ENCODE measurements around the gene CCIN.
"Not testable (repeated sequence)": the region's sequence is repeated elsewhere in the genome, so short reads cannot be mapped to it uniquely, and the experiment has no call there.

Gene CCIN

DNA sequence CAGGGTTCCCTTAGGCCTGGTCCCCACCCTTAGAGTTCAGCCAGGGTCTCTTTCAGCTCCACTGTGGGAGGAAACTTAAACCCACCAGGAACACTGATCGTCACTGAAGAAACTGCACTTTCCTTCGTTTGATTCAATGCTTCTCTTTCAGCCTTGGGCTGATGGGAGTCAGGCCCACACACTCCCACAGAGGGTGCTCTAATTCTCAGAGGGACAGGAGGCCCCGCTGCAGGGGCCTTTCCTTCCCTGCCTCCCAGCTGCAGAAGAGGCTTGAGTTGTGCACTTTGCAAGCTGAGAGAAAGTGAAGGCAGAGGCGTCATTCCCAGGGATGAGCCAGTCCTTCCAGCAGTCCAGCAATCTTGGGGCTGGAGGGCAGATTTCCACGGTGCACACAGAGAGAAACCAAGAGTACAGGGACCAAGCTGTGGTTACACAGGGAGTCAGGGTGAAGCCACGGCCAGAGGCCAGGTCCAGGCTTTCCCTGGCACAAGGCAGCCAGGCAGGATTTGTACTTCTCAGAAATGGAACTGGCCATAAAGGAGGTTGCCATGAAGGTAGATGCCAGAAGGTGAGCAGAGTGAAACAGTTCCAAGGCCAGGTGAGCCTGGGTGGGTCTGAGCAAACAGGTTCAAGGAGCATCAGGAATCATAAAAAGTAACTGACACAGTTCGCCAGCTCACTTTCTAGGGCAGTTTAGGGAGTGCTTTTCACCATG, 43.0 kb upstream of the CCIN start:
- POLR2A ChIA-PET: no interaction called here
- CTCF ChIA-PET: interaction anchor here (1.6 kb wide), 1 partner anchor 21 kb away, joined by 5 read pairs; no protein-coding TSS in a partner anchor
- TF ChIP-seq, protein P1, sequence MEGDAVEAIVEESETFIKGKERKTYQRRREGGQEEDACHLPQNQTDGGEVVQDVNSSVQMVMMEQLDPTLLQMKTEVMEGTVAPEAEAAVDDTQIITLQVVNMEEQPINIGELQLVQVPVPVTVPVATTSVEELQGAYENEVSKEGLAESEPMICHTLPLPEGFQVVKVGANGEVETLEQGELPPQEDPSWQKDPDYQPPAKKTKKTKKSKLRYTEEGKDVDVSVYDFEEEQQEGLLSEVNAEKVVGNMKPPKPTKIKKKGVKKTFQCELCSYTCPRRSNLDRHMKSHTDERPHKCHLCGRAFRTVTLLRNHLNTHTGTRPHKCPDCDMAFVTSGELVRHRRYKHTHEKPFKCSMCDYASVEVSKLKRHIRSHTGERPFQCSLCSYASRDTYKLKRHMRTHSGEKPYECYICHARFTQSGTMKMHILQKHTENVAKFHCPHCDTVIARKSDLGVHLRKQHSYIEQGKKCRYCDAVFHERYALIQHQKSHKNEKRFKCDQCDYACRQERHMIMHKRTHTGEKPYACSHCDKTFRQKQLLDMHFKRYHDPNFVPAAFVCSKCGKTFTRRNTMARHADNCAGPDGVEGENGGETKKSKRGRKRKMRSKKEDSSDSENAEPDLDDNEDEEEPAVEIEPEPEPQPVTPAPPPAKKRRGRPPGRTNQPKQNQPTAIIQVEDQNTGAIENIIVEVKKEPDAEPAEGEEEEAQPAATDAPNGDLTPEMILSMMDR (IDR thresholded peaks at IDR 0.05; ENCODE audit: control extremely low read depth, extremely low read depth, low read depth, missing control alignments): no peak
- DNase-seq (ENCODE audit: extremely low spot score): no peak

GRCh38 chr9:36127652-36128244, 41.4 kb upstream of the CCIN start:
- DNase-seq (ENCODE audit: extremely low spot score): no peak
- TF ChIP-seq, protein P1 (IDR thresholded peaks at IDR 0.05; ENCODE audit: control extremely low read depth, extremely low read depth, low read depth, missing control alignments): no peak
- CTCF ChIA-PET: interaction anchor here (1.2 to 1.4 kb wide), 2 partner anchors 11 to 39 kb away, joined by 3 to 4 read pairs; no protein-coding TSS in a partner anchor
- POLR2A ChIA-PET: no interaction called here

GRCh38 chr9:36128349-36128748, 40.8 kb upstream of the CCIN start:
- DNase-seq (ENCODE audit: extremely low spot score): no peak
- CTCF ChIA-PET: interaction anchor here (1.2 to 1.4 kb wide), 2 partner anchors 12 to 38 kb away, joined by 3 to 4 read pairs; no protein-coding TSS in a partner anchor
- TF ChIP-seq, protein P1 (IDR thresholded peaks at IDR 0.05; ENCODE audit: control extremely low read depth, extremely low read depth, low read depth, missing control alignments): no peak
- POLR2A ChIA-PET: no interaction called here

GRCh38 chr9:36129139-36129538, 40.0 kb upstream of the CCIN start:
- POLR2A ChIA-PET: no interaction called here
- CTCF ChIA-PET: no interaction called here
- DNase-seq (ENCODE audit: extremely low spot score): no peak
- TF ChIP-seq, protein P1 (IDR thresholded peaks at IDR 0.05; ENCODE audit: control extremely low read depth, extremely low read depth, low read depth, missing control alignments): no peak

DNA sequence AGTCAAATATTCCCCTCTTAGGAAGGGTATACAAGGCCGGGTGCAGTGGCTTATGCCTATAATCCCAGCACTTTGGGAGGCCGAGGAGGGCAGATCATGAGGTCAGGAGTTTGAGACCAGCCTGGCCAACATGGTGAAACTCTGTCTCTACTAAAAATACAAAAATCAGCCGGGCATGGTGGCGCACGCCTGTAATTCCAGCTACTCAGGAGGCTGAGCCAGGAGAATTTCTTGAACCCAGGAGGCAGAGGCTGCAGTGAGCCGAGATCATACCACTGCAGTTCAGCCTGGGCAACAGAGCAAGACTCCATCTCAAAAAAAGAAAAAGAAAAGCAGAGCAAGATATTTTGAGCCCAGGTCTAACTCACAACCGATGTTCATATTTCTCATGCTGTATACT, 37.5 kb upstream of the CCIN start:
- POLR2A ChIA-PET; DNase-seq (ENCODE audit: extremely low spot score): not testable (repeated sequence)
- CTCF ChIA-PET: interaction anchor here (1.0 to 2.3 kb wide), 3 partner anchors 13 to 35 kb away, joined by 3 to 7 read pairs (median 4); no protein-coding TSS in a partner anchor

DNA sequence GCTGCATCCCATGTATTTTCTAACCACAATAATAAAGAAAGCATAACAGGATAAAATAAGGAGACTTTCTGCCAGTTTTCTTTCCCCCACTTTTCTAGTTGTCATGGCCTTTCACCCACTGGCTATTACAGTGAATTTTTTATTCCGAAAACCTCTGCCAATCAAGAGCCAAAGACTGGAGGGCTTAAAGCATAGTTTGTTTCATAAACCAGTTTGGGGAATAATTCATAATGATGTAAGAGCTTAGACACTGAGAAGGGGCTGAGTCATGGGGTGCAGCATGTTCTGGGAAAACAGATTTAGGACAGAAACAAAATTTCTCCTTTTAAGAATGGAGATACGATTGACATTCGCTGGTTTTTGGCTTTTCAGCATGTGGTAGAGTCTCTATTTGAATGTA, 37.1 kb upstream of the CCIN start:
- TF ChIP-seq, protein P1 (IDR thresholded peaks at IDR 0.05; ENCODE audit: control extremely low read depth, extremely low read depth, low read depth, missing control alignments): no peak
- DNase-seq (ENCODE audit: extremely low spot score): no peak
- CTCF ChIA-PET: interaction anchor here (1.2 to 2.3 kb wide), 3 partner anchors 8 to 35 kb away, joined by 3 to 7 read pairs (median 7); no protein-coding TSS in a partner anchor
- POLR2A ChIA-PET: no interaction called here

Data from GM10248 (cell line).